ELR (cell line): Measurements from ENCODE around the gene MSANTD3.
"Not testable (repeated sequence)": the region's sequence is repeated elsewhere in the genome, so short reads cannot be mapped to it uniquely, and the experiment has no call there.

Source experiments
- DNase-seq: peaks from one replicate; pipeline ENCODE4 v3.0.0-alpha.2; 2015; ENCODE audit warnings: low read depth

Gene MSANTD3

GRCh38 chr9:100428871-100429654 is 2.1 kb downstream of the MSANTD3 start:
- DNase-seq = peak; percentile 100

GRCh38 chr9:100430286-100430940 is 3.5 kb downstream of the MSANTD3 start:
- DNase-seq = no peak

GRCh38 chr9:100431886-100432285 is 4.9 kb downstream of the MSANTD3 start:
- DNase-seq = no peak

GRCh38 chr9:100432736-100433135 is 5.8 kb downstream of the MSANTD3 start:
- DNase-seq = no peak

GRCh38 chr9:100436571-100436970 is 9.6 kb downstream of the MSANTD3 start:
- no peak for DNase-seq

GRCh38 chr9:100437860-100438805 is 11.2 kb downstream of the MSANTD3 start:
- peak; percentile 89 for DNase-seq

GRCh38 chr9:100440071-100440470 is 13.1 kb downstream of the MSANTD3 start:
- peak; percentile 63 for DNase-seq

- DNase-seq = not testable (repeated sequence)
Observed at GRCh38 chr9:100440487-100440886, 13.5 kb downstream of the MSANTD3 start.

- no peak for DNase-seq
Observed at GRCh38 chr9:100441911-100442361, 15.0 kb downstream of the MSANTD3 start.

- DNase-seq = peak; percentile 21
Observed at GRCh38 chr9:100443781-100444768, 17.1 kb downstream of the MSANTD3 start.

- DNase-seq = no peak
Observed at GRCh38 chr9:100445161-100445902, 18.4 kb downstream of the MSANTD3 start.

- no peak for DNase-seq
Observed at GRCh38 chr9:100445903-100446549, 19.1 kb downstream of the MSANTD3 start.

- DNase-seq = no peak
Observed at GRCh38 chr9:100447041-100447440, 20.1 kb downstream of the MSANTD3 start.

- no peak for DNase-seq
Observed at GRCh38 chr9:100448266-100448665, 21.3 kb downstream of the MSANTD3 start.

GRCh38 chr9:100449420-100449819 is 22.5 kb downstream of the MSANTD3 start:
- DNase-seq = no peak

GRCh38 chr9:100452894-100453293 is 26.0 kb downstream of the MSANTD3 start:
- no peak for DNase-seq

- no peak for DNase-seq
Observed at GRCh38 chr9:100455470-100455869, 28.5 kb downstream of the MSANTD3 start.

- DNase-seq = no peak
Observed at GRCh38 chr9:100457517-100457916, 30.6 kb downstream of the MSANTD3 start.

GRCh38 chr9:100459963-100460362 is 33.0 kb downstream of the MSANTD3 start:
- no peak for DNase-seq

- no peak for DNase-seq
Observed at GRCh38 chr9:100465274-100465673, 38.3 kb downstream of the MSANTD3 start.
